Astrocyte (in vitro differentiated cells and primary cell): ENCODE data around the gene PPRC1.

Experiments used
- EZH2 ChIP-seq: IDR thresholded peaks from 2 replicates; pipeline ENCODE4 v1.6.1; 2012; ENCODE audit warnings: mild to moderate bottlenecking, low read length, inconsistent platforms; ENCODE audit not compliant: insufficient read depth
- TF ChIP-seq, protein P1 (sequence below): IDR thresholded peaks from 2 replicates; pipeline ENCODE4 v1.5.1; 2011; ENCODE audit warnings: low read depth, mild to moderate bottlenecking, inconsistent platforms, low read length, moderate library complexity; ENCODE audit not compliant: insufficient read depth

DNA sequence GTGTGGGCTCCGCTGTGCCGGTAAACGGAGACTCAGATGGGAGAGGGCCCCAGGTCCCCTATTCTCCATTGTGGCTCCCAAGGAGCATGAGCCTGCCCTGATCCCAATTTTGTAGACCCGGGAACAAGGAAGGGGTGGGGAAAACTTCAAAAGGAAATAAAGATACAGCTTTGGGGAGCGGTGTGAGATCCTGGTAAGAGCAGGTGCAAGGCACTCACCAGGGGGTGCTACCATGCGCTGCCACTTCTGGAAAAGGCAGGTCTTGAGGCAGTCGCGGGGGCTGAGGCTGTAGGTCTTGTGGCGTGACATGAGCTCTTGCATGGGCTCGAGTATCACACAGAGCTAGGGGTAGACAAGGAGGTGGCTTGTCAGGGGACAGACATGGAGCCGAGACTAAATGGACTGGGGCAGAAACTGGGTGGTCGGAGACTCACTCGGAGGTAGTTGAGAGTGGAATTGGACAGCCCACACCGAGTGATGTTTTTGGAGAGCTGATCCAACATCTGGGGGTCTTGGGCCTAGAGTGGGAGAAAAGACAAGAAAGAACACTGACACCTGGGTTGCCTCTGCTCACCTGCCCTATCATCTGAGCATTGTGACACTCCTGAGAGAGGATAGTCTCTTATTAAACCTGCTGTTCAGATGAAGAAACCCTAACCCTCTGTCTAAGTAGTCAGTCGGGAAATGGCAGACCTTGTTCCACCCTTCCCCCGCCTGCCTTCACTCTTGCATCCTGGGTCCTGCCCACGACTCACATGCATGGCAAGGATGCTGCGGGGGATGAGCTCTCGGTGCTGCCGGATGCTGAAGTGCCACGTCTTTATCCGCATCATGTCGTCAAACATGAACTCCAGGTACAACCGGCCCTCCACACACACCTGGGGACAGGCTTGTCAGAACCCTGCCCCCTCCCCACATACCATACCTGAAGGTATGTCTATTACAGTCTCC lies 23.4 kb upstream of the PPRC1 start:
- TF ChIP-seq, protein P1, sequence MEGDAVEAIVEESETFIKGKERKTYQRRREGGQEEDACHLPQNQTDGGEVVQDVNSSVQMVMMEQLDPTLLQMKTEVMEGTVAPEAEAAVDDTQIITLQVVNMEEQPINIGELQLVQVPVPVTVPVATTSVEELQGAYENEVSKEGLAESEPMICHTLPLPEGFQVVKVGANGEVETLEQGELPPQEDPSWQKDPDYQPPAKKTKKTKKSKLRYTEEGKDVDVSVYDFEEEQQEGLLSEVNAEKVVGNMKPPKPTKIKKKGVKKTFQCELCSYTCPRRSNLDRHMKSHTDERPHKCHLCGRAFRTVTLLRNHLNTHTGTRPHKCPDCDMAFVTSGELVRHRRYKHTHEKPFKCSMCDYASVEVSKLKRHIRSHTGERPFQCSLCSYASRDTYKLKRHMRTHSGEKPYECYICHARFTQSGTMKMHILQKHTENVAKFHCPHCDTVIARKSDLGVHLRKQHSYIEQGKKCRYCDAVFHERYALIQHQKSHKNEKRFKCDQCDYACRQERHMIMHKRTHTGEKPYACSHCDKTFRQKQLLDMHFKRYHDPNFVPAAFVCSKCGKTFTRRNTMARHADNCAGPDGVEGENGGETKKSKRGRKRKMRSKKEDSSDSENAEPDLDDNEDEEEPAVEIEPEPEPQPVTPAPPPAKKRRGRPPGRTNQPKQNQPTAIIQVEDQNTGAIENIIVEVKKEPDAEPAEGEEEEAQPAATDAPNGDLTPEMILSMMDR = no peak
- TF ChIP-seq EZH2 = no peak
